ENCODE data around the gene ELANE.

Gene ELANE

GRCh38 chr19:900043-900301 lies 47.9 kb downstream of the ELANE start:
- DNase-seq, result no peak

- DNase-seq, result no peak
Observed at GRCh38 chr19:900302-901111, 48.4 kb downstream of the ELANE start.

GRCh38 chr19:901216-902092 lies 49.4 kb downstream of the ELANE start:
- DNase-seq, result no peak

- no peak for DNase-seq
Observed at GRCh38 chr19:902093-902370, 49.9 kb downstream of the ELANE start.

GRCh38 chr19:902446-903226 lies 50.5 kb downstream of the ELANE start:
- DNase-seq, result no peak

GRCh38 chr19:903266-903797 lies 51.2 kb downstream of the ELANE start:
- no peak for DNase-seq

GRCh38 chr19:904545-904944 lies 52.4 kb downstream of the ELANE start:
- DNase-seq, result no peak
